H1 (cell line): ENCODE measurements around the gene ARPC2. TPM values are rescaled to one million over a fixed set of nuclear protein-coding genes. Genes with fewer than 3 reads are reported as not detected.

ENCODE experiments used
- CTCF ChIA-PET: fragments of 300-600 bp; sonication (Branson Sonifier 250); formaldehyde crosslinking; loops from one replicate; lab custom pipeline; 2021; ENCODE audit not compliant: partially characterized antibody; lab: Charles Lee
- POLR2A ChIA-PET: fragments of 300-600 bp; sonication (Branson Sonifier 250); formaldehyde crosslinking; loops from one replicate; lab custom pipeline; 2021; ENCODE audit warnings: inconsistent platforms; ENCODE audit not compliant: partially characterized antibody; lab: Charles Lee
- DNase-seq, 2 experiments: peaks; one replicate each; pipeline versions ENCODE4 v3.0.0 to v3.0.0-alpha.2; 2010 to 2022; ENCODE audit warnings: low spot score in 2 of 2, low read depth in 1 of 2, mixed read lengths in 1 of 2
- FAIRE-seq: peaks from 2 replicates; lab custom pipeline; 2011; peaks lifted over from hg19 to GRCh38; lab: Jason Lieb, UNC
- H2AFZ ChIP-seq: 2 replicates; pipeline ENCODE4 v1.8.1; 2012; ENCODE audit warnings: low read length, inconsistent platforms
- H2AK5ac ChIP-seq: 2 replicates; pipeline ENCODE4 v1.6.1; 2013; ENCODE audit warnings: low read depth, low read length
- H2BK120ac ChIP-seq: replicated peaks from 2 replicates; pipeline ENCODE3; 2013; ENCODE audit warnings: low read depth, low read length, inconsistent platforms
- H2BK12ac ChIP-seq: 2 replicates; pipeline ENCODE4 v1.6.1; 2013; ENCODE audit warnings: low read depth, low read length
- H2BK15ac ChIP-seq: 2 replicates; pipeline ENCODE4 v1.6.1; 2013; ENCODE audit warnings: low read length
- H2BK20ac ChIP-seq: 2 replicates; pipeline ENCODE4 v1.6.1; 2013; ENCODE audit warnings: low read length
- H2BK5ac ChIP-seq: 2 replicates; pipeline ENCODE4 v1.6.1; 2013; ENCODE audit warnings: low read depth, low read length
- H3K14ac ChIP-seq: 2 replicates; pipeline ENCODE4 v1.6.1; 2013; ENCODE audit warnings: inconsistent platforms; ENCODE audit not compliant: insufficient read length
- H3K18ac ChIP-seq: 2 replicates; pipeline ENCODE4 v1.6.1; 2013; ENCODE audit warnings: low read length; ENCODE audit errors: extremely low read depth
- H3K23ac ChIP-seq: 2 replicates; pipeline ENCODE4 v1.6.1; 2013; ENCODE audit warnings: inconsistent platforms; ENCODE audit not compliant: insufficient read length
- H3K23me2 ChIP-seq: 2 replicates; pipeline ENCODE4 v1.6.1; 2013; ENCODE audit warnings: low read depth, low read length
- H3K27ac ChIP-seq: 2 replicates; pipeline ENCODE4 v1.6.1; 2011; ENCODE audit warnings: low read depth, low read length, inconsistent platforms
- H3K27me3 ChIP-seq, 4 experiments: replicated peaks in 1 of 4; 1 replicate in 1 of 4; 2 replicates in 3 of 4; pipeline versions ENCODE4 v1.6.1 to v1.8.1; 2011 to 2013; ENCODE audit warnings: low read length in 3 of 4, mild to moderate bottlenecking in 3 of 4, inconsistent platforms in 2 of 4, mixed read lengths in 2 of 4, moderate library complexity in 1 of 4; ENCODE audit not compliant: control insufficient read depth in 3 of 4, insufficient read depth in 3 of 4; ENCODE audit errors: extremely low read depth in 1 of 4
- H3K36me3 ChIP-seq, 4 experiments: 2 replicates each; pipeline versions ENCODE4 v1.6.1 to v1.8.1; 2011 to 2013; ENCODE audit warnings: mild to moderate bottlenecking in 4 of 4, low read length in 3 of 4, moderate library complexity in 2 of 4, control low read depth in 1 of 4, inconsistent platforms in 1 of 4; ENCODE audit not compliant: insufficient read depth in 4 of 4, control insufficient read depth in 2 of 4
- H3K4ac ChIP-seq: replicated peaks from 2 replicates; pipeline ENCODE3; 2013; ENCODE audit warnings: low read length, low read depth, mixed read lengths, inconsistent platforms; ENCODE audit not compliant: insufficient read length
- H3K4me1 ChIP-seq, 4 experiments: replicated peaks in 1 of 4; 1 replicate in 1 of 4; 2 replicates in 3 of 4; pipeline versions ENCODE4 v1.6.1 to v1.8.1; 2011 to 2013; ENCODE audit warnings: low read length in 3 of 4, inconsistent platforms in 2 of 4, mixed read lengths in 1 of 4; ENCODE audit not compliant: insufficient read depth in 4 of 4, control insufficient read depth in 3 of 4
- H3K4me2 ChIP-seq, 2 experiments: 2 replicates each; pipeline versions ENCODE4 v1.6.1 to v1.8.1; 2011 to 2013; ENCODE audit warnings: low read depth in 2 of 2, low read length in 2 of 2, control low read depth in 1 of 2, inconsistent platforms in 1 of 2, mild to moderate bottlenecking in 1 of 2; ENCODE audit not compliant: insufficient read depth in 1 of 2
- H3K4me3 ChIP-seq, 4 experiments: fragments of 200-600, 300-600 bp in 1 of 4; sonication (generic), shearing (Covaris generic), sonication (Bioruptor Twin) in 1 of 4; 2 replicates each; pipeline versions ENCODE4 v1.5.1 to v1.8.1; 2011 to 2016; ENCODE audit warnings: low read length in 4 of 4, low read depth in 3 of 4, control low read depth in 2 of 4, inconsistent platforms in 2 of 4, mild to moderate bottlenecking in 2 of 4, mixed read lengths in 1 of 4, moderate library complexity in 1 of 4; ENCODE audit not compliant: insufficient read depth in 2 of 4; ENCODE audit errors: extremely low read depth in 1 of 4
- H3K56ac ChIP-seq: replicated peaks from 2 replicates; pipeline ENCODE3; 2013; ENCODE audit warnings: low read depth, mild to moderate bottlenecking, mixed read lengths, low read length, inconsistent platforms; ENCODE audit not compliant: insufficient read length
- H3K79me1 ChIP-seq: 2 replicates; pipeline ENCODE4 v1.6.1; 2013; ENCODE audit warnings: low read depth, low read length, control low read depth
- H3K79me2 ChIP-seq, 2 experiments: 2 replicates each; pipeline versions ENCODE4 v1.6.1 to v1.8.1; 2012 to 2013; ENCODE audit warnings: low read length in 2 of 2, mild to moderate bottlenecking in 2 of 2, inconsistent platforms in 1 of 2; ENCODE audit not compliant: insufficient read depth in 2 of 2, control insufficient read depth in 1 of 2
- H3K9ac ChIP-seq, 4 experiments: replicated peaks in 1 of 4; 1 replicate in 1 of 4; 2 replicates in 3 of 4; pipeline versions ENCODE4 v1.6.1 to v1.8.1; 2011 to 2013; ENCODE audit warnings: low read depth in 3 of 4, low read length in 3 of 4, control low read depth in 2 of 4, mild to moderate bottlenecking in 2 of 4, moderate library complexity in 2 of 4, inconsistent platforms in 1 of 4; ENCODE audit errors: extremely low read depth in 1 of 4
- H3K9me3 ChIP-seq, 2 experiments: 2 replicates each; pipeline versions ENCODE4 v1.6.1 to v1.8.1; 2012 to 2013; ENCODE audit warnings: mild to moderate bottlenecking in 2 of 2, moderate library complexity in 2 of 2, control low read depth in 1 of 2, inconsistent platforms in 1 of 2, low read depth in 1 of 2, low read length in 1 of 2, mixed read lengths in 1 of 2; ENCODE audit not compliant: insufficient read depth in 2 of 2
- H4K20me1 ChIP-seq, 2 experiments: replicated peaks in 1 of 2; 2 replicates each; pipeline versions ENCODE3 to v1.8.1; 2011 to 2013; ENCODE audit warnings: inconsistent platforms in 2 of 2, low read length in 2 of 2, mild to moderate bottlenecking in 1 of 2; ENCODE audit not compliant: insufficient read depth in 2 of 2, control insufficient read depth in 1 of 2
- H4K5ac ChIP-seq: 2 replicates; pipeline ENCODE4 v1.6.1; 2013; ENCODE audit warnings: low read length, low read depth, mixed read lengths, inconsistent platforms; ENCODE audit not compliant: insufficient read length
- H4K8ac ChIP-seq: 2 replicates; pipeline ENCODE4 v1.8.0; 2013; ENCODE audit warnings: mild to moderate bottlenecking, moderate library complexity, low read length, inconsistent platforms; ENCODE audit not compliant: insufficient read depth; ENCODE audit errors: extremely low read depth
- H4K91ac ChIP-seq: replicated peaks from 2 replicates; pipeline ENCODE3; 2013; ENCODE audit warnings: low read length, mixed read lengths, inconsistent platforms; ENCODE audit not compliant: insufficient read length
- ASH2L ChIP-seq: fragments of 200-600, 300-600 bp; sonication (generic); IDR thresholded peaks from one replicate; pipeline ENCODE4 v1.7.1; 2017; ENCODE audit warnings: low read length
- CTBP2 ChIP-seq: IDR thresholded peaks from 2 replicates; pipeline ENCODE4 v1.7.0; 2011; ENCODE audit warnings: borderline replicate concordance, mild to moderate bottlenecking, moderate library complexity, mixed read lengths, low read length; ENCODE audit not compliant: insufficient read depth, insufficient read length
- GABPA ChIP-seq: IDR thresholded peaks from 2 replicates; pipeline ENCODE4 v1.6.1; 2011; ENCODE audit warnings: mild to moderate bottlenecking, low read length, moderate library complexity, borderline replicate concordance; ENCODE audit not compliant: insufficient read depth
- GTF2F1 ChIP-seq: IDR thresholded peaks from 2 replicates; pipeline ENCODE4 v1.6.1; 2012; ENCODE audit warnings: low read depth, low read length, improper control_type of control experiment, borderline replicate concordance
- KDM4A ChIP-seq: IDR thresholded peaks from one replicate; pipeline ENCODE4 v1.7.1; 2012; ENCODE audit warnings: low read depth, mild to moderate bottlenecking, moderate library complexity, low read length, inconsistent platforms; ENCODE audit not compliant: severe bottlenecking
- PHF8 ChIP-seq: fragments of 200-600 bp; sonication (generic); conservative IDR thresholded peaks from 2 replicates; pipeline ENCODE4 v1.7.1; 2012; ENCODE audit warnings: low read depth, mild to moderate bottlenecking, inconsistent platforms, low read length, moderate library complexity
- RAD21 ChIP-seq, 2 experiments: IDR thresholded peaks in 1 of 2; conservative IDR thresholded peaks in 1 of 2; 2 replicates each; pipeline ENCODE4 v1.6.1; 2011; ENCODE audit warnings: low read depth in 2 of 2, low read length in 2 of 2, improper control_type of control experiment in 1 of 2, inconsistent platforms in 1 of 2, mild to moderate bottlenecking in 1 of 2, moderate library complexity in 1 of 2
- TAF1 ChIP-seq: IDR thresholded peaks from 2 replicates; pipeline ENCODE4 v1.6.1; 2011; ENCODE audit warnings: mild to moderate bottlenecking, low read depth, low read length
- TEAD4 ChIP-seq: IDR thresholded peaks from 2 replicates; pipeline ENCODE4 v1.6.1; 2012; ENCODE audit warnings: low read depth, low read length, inconsistent platforms, mixed read lengths
- WGBS, 2 experiments: shearing (Covaris generic) in 1 of 2; methylation state at CpG; one replicate each; pipeline versions ENCODE4 v1.1.6 to v1.1.7; 2013 to 2015; ENCODE audit warnings: low lambda C conversion rate in 2 of 2, mixed read lengths in 2 of 2, inconsistent platforms in 1 of 2, low coverage in 1 of 2, missing lambda C conversion rate in 1 of 2; ENCODE audit not compliant: insufficient replicate concordance in 2 of 2, insufficient coverage in 1 of 2, insufficient read length in 1 of 2; ENCODE audit errors: extremely low coverage in 1 of 2, missing lambda C conversion rate in 1 of 2; 5-methylcytosine and 5-hydroxymethylcytosine counted together
- polyA plus RNA-seq, 7 experiments: library from polyadenylated mRNA; depleted of rRNA in 3 of 7; stranded (reverse) in 5 of 7; unstranded in 2 of 7; fragments of >200 nt in 5 of 7; fragments of 200-250 nt in 2 of 7; gene quantifications; 1 replicate in 5 of 7; 2 replicates in 1 of 7; 4 replicates in 1 of 7; pipeline versions ENCODE4 v1.2.1 to v1.2.3, GENCODE V29; 2011 to 2013; ENCODE audit warnings: missing spikeins in 2 of 7, mixed read lengths in 2 of 7
- total RNA-seq: library from RNA; stranded (reverse); fragmentation: NEBNext Ultra II Directional; extraction: Animal tissue kit (Norgen Biotek cat#: 25700); gene quantifications from 2 replicates; pipeline ENCODE4 v1.2.1, GENCODE V29; 2021

ARPC2 gene
- total and polyA plus RNA-seq, 2 of the 8 experiments (the other 6 are each of a cell fraction or from before 2014, with no cell fraction given): 174 to 195 TPM

DNA sequence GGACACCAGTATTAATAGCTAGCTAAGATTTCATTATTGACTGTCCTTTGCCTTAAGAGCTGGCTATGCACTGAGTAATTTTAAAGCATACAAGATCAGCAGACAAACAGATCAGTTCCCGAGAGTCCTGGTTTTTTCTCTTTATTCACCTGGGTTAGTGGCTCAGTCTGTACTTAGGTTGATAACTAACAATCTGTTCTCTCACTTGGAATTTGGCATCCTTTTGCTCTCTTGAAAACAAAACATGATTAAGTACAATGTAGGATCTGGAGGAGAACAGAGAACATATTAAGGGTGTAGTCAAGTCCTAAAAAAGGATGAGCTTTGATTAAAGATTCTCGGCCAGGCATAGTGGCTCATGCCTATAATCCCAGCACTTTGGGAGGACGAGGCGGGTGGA, 16.6 kb downstream of the ARPC2 start:
- Histone ChIP-seq H2BK12ac (no peak overlapping the region), H3K56ac (no peak overlapping the region), H4K8ac (no peak overlapping the region), H2AFZ (no peak overlapping the region), H2BK20ac (no peak overlapping the region), H3K79me1 (no peaks in the 10 kb centered on the region), H3K14ac (no peak overlapping the region), H3K36me3 (peaks cover 26 to 82% (median 59%) of the 10 kb centered on the region in 4 experiments), H3K9ac (no peak overlapping the region), H4K91ac (no peak overlapping the region), H3K4me2 (no peak overlapping the region), H3K4me3 (no peak overlapping the region), H2BK15ac (no peak overlapping the region), H3K9me3 (no peaks in the 10 kb centered on the region), H3K23ac (no peak overlapping the region), H3K23me2 (no peaks in the 10 kb centered on the region), H2BK120ac (no peak overlapping the region), H3K27ac (no peak overlapping the region), H4K5ac (no peak overlapping the region), H3K4ac (no peak overlapping the region), H3K79me2 (no peaks in the 10 kb centered on the region), H3K18ac (no peak overlapping the region), H3K27me3 (no peaks in the 10 kb centered on the region), H4K20me1 (no peaks in the 10 kb centered on the region), H2BK5ac (no peak overlapping the region), H3K4me1 (no peaks in the 10 kb centered on the region), H2AK5ac (no peak overlapping the region)
- no peak for FAIRE-seq
- no peak for DNase-seq
- WGBS, 2 experiments: 97% methylated on average over 4 of the region's 4 CpGs; no CpG with 5 or more reads in 1 of the 2 experiments
- TF ChIP-seq GABPA: no peak
- TF ChIP-seq RAD21 (IDR thresholded peaks at IDR 0.05 in 1 of 2, conservative IDR thresholded peaks at IDR 0.05 in 1 of 2; ENCODE audit: low read depth in 2 of 2, low read length in 2 of 2): no peak
- no peak for TF ChIP-seq TAF1
- no peak for TF ChIP-seq KDM4A
- no peak for TF ChIP-seq ASH2L
- TF ChIP-seq TEAD4: no peak
- no peak for TF ChIP-seq GTF2F1
- no peak for TF ChIP-seq PHF8
- TF ChIP-seq CTBP2: no peak
- POLR2A ChIA-PET: interaction anchor here (0.6 to 0.7 kb wide), 2 partner anchors 28 to 88 kb away, joined by 3 read pairs; no protein-coding TSS in a partner anchor
- CTCF ChIA-PET: interaction anchor here (0.6 to 1.8 kb wide), 3 partner anchors 11 to 281 kb away, joined by 3 to 4 read pairs (median 3); no protein-coding TSS in a partner anchor
